Left renal pelvis (tissue), 4 donors: Measurements from ENCODE around the gene RNU6-9. TPM values are rescaled to one million over a fixed set of nuclear protein-coding genes. Genes with fewer than 3 reads are reported as not detected.

Experiments used
- DNase-seq, 4 donors: peaks; one replicate each; pipeline ENCODE4 v3.0.0-alpha.2; 2013; ENCODE audit warnings: low read depth in 4 of 4, low spot score in 3 of 4
- polyA plus RNA-seq, 4 donors: library from polyadenylated mRNA; unstranded; fragments of 120-200 nt; gene quantifications; one replicate each; pipeline ENCODE4 v1.2.1, GENCODE V29; 2013; ENCODE audit not compliant: insufficient read length in 4 of 4

Gene RNU6-9
- polyA plus RNA-seq, 4 donors, result not detected

GRCh38 chr19:931860-932647 is 38.8 kb downstream of the RNU6-9 start:
- DNase-seq, result no peak

- DNase-seq, result no peak
Measured at GRCh38 chr19:932648-933552, 39.6 kb downstream of the RNU6-9 start.

GRCh38 chr19:933553-933882 is 40.2 kb downstream of the RNU6-9 start:
- no peak for DNase-seq

DNA sequence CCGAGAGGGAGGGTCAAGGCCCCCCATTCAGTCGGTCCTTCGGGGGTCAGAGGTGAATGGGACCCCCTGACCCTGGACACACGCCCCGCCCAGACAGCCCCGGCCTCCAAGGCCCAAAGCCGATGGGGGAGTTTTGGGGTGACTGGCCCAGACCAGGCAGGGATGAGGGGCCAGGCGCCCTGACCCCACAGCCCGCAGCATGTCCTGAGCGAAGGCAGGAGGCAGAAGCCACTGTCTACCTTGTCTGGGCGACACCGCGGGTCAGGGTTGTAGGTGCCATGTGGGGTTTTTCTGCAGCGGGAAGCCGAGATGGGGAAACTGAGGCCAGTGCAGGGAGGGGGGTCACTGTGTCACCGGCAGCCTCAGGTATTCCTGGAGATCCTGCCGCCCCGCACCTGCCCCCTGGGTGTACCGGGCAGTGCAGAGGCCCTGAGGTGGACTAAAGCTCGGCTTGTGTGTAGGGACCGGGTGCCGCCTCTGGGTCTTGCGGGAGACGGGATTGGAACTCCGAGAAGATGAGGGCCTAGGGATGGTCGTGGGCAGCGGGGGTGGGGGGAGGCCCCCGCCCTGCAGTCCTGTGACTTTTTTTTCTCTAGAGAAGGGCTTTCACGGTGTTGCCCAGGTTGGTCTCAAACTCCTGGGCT is 41.0 kb downstream of the RNU6-9 start:
- no peak for DNase-seq

DNA sequence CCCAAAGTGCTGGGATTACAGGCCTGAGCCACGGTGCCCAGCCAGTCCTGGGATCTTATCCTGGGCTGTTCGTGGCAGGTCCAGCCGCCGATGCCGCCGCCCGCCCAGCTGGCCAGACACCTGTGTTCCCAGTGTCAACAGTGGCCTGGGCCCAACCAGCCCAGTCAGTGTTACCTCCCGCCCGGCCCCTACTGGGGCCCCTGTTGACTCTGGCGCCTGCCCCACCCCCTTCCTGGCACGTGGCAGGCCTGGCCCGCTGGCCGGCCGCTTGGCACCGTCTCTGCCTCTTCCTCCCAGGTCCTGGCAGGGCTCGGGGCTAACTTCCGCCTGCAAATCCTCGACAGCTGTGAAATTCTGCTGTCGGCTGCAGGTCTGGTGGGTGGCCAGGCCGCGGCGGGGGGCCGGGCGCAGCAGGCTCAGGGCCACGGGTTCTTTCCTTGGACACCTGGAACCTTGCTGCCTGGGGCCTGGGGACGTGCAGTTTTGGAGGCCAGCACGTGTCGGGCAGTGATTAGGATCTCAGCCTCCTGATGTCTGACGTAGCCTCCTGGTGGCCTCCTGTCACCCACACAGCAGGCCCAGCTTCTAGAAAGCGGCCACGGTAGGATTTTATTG is 41.7 kb downstream of the RNU6-9 start:
- no peak for DNase-seq

DNA sequence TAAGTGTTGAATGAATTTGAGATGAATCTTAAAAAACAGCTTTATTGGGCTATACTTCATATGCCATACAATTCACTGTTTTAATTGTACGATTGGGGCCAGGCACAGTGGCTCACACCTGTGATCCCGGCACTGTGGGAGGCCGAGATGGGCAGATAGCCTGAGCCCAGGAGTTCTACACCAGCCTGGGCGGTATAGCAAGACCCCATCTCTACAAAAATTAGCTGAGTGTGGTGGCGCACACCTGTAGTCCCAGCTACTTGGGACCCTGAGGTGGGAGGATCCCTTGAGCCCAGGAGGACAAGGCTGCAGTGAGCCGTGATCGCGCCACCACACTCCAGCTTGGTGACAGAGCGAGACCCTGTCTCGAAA is 42.9 kb downstream of the RNU6-9 start:
- DNase-seq, result no peak

GRCh38 chr19:937259-937694 is 44.0 kb downstream of the RNU6-9 start:
- no peak for DNase-seq

- DNase-seq, result no peak
Measured at GRCh38 chr19:938233-938923, 45.1 kb downstream of the RNU6-9 start.

DNA sequence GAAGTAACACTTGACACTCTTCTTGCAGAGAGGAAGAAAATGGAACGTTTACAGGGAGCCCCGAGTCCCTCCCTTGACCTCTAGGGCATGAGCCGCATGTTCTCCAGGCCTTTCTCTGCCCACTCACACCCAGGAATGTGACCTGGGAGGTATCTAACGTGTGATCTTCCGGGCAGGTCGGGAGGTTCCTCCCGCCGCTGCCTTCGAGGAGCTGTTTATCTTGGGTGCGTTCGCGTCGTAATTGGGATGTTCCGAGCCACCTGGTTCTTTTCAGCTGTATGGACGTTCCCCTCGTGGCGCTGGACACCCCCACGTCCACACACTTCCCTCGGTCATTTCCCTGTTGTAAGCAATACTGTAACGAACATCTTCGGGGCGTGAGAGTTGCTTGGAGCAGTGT is 46.2 kb downstream of the RNU6-9 start:
- DNase-seq, result no peak

DNA sequence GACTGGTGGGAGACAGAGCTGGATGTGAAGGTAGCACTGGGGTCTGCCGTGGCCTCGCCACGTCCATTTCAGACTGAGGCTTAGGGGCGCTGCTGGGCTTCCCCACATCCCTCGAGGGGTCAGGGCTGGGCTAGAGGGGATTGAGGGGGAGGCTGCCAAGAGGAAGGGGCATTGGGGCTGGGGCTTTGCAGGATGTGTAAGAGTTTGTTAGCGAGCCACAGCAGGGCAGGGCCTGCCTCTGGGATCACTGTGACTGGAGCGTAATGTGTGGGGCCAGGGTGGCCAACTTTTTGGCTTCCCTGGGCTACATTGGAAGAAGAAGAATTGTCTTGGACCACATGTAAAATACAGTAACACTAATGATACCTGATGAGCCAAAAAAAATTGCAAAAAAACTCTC is 46.6 kb downstream of the RNU6-9 start:
- no peak for DNase-seq

GRCh38 chr19:940591-941291 is 47.5 kb downstream of the RNU6-9 start:
- DNase-seq, result no peak

- DNase-seq, result no peak
Measured at GRCh38 chr19:941292-942132, 48.2 kb downstream of the RNU6-9 start.

DNA sequence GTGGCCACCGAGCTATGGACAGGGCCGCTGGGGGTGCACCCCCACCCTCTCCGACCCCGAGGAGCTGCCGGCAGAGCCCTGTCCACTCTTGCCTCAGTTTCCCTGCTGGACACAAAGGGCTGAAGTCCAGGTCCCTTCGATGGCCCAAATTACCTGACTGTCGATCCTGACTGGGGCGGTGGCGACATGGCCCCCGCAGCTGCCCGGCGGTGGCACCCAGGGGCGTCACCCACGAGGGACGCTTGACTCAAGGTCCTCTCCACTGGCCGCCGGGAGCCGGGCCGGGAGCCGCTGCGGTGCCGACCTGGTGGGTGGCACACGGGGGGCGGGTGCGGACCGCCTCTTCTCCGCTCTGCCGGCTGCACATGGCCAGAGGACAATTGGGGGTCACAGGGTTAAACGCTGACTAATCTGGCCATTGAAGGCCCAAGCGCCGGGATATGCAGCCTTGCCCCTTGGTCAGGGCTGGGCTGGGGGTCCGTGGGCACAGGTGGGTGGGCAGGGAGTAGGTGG is 48.9 kb downstream of the RNU6-9 start:
- DNase-seq, result no peak

Other genes starting within 250 kb of the RNU6-9 start
- 10 to 100 TPM; 19.4 to 37.5 (median 20.5) TPM for gene RNF126, start 230.3 kb upstream of the RNU6-9 start, polyA plus RNA-seq
- 10 to 100 TPM; 14.3 to 18.8 (median 17.7) TPM for gene FSTL3, start 217.1 kb upstream of the RNU6-9 start, polyA plus RNA-seq
- under 1 TPM in 3 of 4 donors, not detected in 1; 0.22 to 0.46 (median 0.23) TPM for gene PRSS57, start 198.0 kb upstream of the RNU6-9 start, polyA plus RNA-seq
- gene PALM, start 184.5 kb upstream of the RNU6-9 start, polyA plus RNA-seq, result 100 to 1,000 TPM in 1 of 4 donors, 10 to 100 TPM in 3; 63.6 to 111 (median 78.1) TPM
- 10 to 100 TPM in 1 of 4 donors, 1 to 10 TPM in 2, under 1 TPM in 1; 0.44 to 10.6 (median 6.8) TPM for gene MISP, start 142.4 kb upstream of the RNU6-9 start, polyA plus RNA-seq
- gene PTBP1, start 96.0 kb upstream of the RNU6-9 start, polyA plus RNA-seq, result 100 to 1,000 TPM; 292 to 417 (median 389) TPM
- 10 to 100 TPM; 10.3 to 18.9 (median 11.4) TPM for gene PLPPR3, start 71.5 kb upstream of the RNU6-9 start, polyA plus RNA-seq
- gene AZU1, start 65.6 kb upstream of the RNU6-9 start, polyA plus RNA-seq, result 1 to 10 TPM in 2 of 4 donors, under 1 TPM in 2; 0.86 to 3.6 (median 1.1) TPM
- gene PRTN3, start 52.5 kb upstream of the RNU6-9 start, polyA plus RNA-seq, result 1 to 10 TPM in 2 of 4 donors, under 1 TPM in 2; 0.59 to 2.0 (median 1.0) TPM
- 1 to 10 TPM in 1 of 4 donors, under 1 TPM in 1, not detected in 2; 0.48 to 1.1 TPM for gene ELANE, start 41.2 kb upstream of the RNU6-9 start, polyA plus RNA-seq
- gene CFD, start 33.8 kb upstream of the RNU6-9 start, polyA plus RNA-seq, result 10 to 100 TPM in 1 of 4 donors, 1 to 10 TPM in 3; 2.3 to 12.9 (median 3.6) TPM
- 10 to 100 TPM; 46.5 to 86.8 (median 53.7) TPM for gene MED16, start 297 bp upstream of the RNU6-9 start, polyA plus RNA-seq
- gene R3HDM4, start 19.7 kb downstream of the RNU6-9 start, polyA plus RNA-seq, result 10 to 100 TPM; 39.3 to 61.2 (median 47.8) TPM
- under 1 TPM; 0.20 to 0.98 (median 0.40) TPM for gene KISS1R, start 23.8 kb downstream of the RNU6-9 start, polyA plus RNA-seq
- 10 to 100 TPM; 13.2 to 35.9 (median 19.1) TPM for gene ARID3A, start 32.6 kb downstream of the RNU6-9 start, polyA plus RNA-seq
- 10 to 100 TPM; 24.4 to 55.7 (median 38.7) TPM for gene WDR18, start 90.9 kb downstream of the RNU6-9 start, polyA plus RNA-seq
- 1 to 10 TPM in 1 of 4 donors, under 1 TPM in 3; 0.33 to 1.4 (median 0.69) TPM for gene GRIN3B, start 106.9 kb downstream of the RNU6-9 start, polyA plus RNA-seq
- gene TMEM259, start 127.6 kb downstream of the RNU6-9 start, polyA plus RNA-seq, result 100 to 1,000 TPM in 1 of 4 donors, 10 to 100 TPM in 3; 88.4 to 138 (median 98.9) TPM
- not detected for gene RNU6-2, start 128.0 kb downstream of the RNU6-9 start, polyA plus RNA-seq
- gene CNN2, start 133.1 kb downstream of the RNU6-9 start, polyA plus RNA-seq, result 100 to 1,000 TPM; 171 to 188 (median 182) TPM
- 10 to 100 TPM in 1 of 4 donors, 1 to 10 TPM in 3; 2.7 to 10.6 (median 7.7) TPM for gene ABCA7, start 146.6 kb downstream of the RNU6-9 start, polyA plus RNA-seq
- gene ARHGAP45, start 173.7 kb downstream of the RNU6-9 start, polyA plus RNA-seq, result 10 to 100 TPM in 1 of 4 donors, 1 to 10 TPM in 3; 8.2 to 14.4 (median 8.9) TPM
- 100 to 1,000 TPM; 106 to 154 (median 145) TPM for gene POLR2E, start 201.9 kb downstream of the RNU6-9 start, polyA plus RNA-seq
- gene GPX4, start 210.5 kb downstream of the RNU6-9 start, polyA plus RNA-seq, result 100 to 1,000 TPM; 141 to 267 (median 234) TPM